Measurements from ENCODE around the gene SF3B4.
A peak's percentile ranks its signal among the peaks of the same experiment; 100 is the strongest.
"Not testable (repeated sequence)": the region's sequence is repeated elsewhere in the genome, so short reads cannot be mapped to it uniquely, and the experiment has no call there.

The SF3B4 gene

GRCh38 chr1:149886396-149887195 lies 41.0 kb downstream of the SF3B4 start:
- peak; percentile 97 to 98 for DNase-seq

GRCh38 chr1:149886121-149886395 lies 41.5 kb downstream of the SF3B4 start:
- not testable (repeated sequence) for DNase-seq

DNA sequence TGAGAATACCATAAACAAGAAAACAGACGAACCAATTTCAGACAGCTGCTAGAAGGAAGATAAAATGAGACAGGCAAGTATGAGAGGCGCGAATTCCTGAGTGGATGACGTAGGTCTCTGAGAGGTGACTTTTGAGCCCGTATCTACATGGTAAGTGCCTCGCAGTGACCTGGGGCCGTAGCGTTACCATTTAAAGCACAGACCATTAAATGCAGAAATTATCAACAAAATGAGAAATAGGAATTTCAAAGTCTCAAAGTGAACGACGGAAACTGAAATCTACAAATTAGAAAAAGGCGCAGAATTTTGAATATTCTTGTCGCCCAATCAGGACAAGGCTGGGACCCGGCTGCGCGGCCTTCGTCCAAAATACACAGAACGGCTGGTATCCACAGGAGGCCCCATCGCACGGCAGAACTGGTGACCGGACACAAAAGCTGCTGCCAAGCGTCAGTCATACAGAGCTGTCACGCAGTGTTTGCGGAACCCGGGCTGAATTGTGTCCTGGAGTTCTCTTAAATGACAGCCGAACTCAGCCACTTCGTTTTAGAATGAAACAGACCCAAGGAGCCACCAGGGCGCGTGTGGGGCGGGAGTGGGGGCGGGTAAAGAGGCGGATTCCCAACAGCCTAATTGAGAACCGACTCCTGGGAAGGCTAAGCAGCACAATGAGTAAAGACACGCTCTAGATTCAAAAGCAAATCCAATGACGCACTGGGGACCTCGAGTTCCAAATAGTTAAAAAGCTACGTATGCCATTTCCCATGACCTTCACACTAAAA lies 42.1 kb downstream of the SF3B4 start:
- peak; percentile 68 to 71 for DNase-seq

- DNase-seq, result peak; percentile 25 to 31
These were observed 42.9 kb downstream of the SF3B4 start for GRCh38 chr1:149884433-149885338.

- no peak for DNase-seq
These were observed 43.9 kb downstream of the SF3B4 start for GRCh38 chr1:149883598-149884247.

GRCh38 chr1:149881876-149882275 lies 45.7 kb downstream of the SF3B4 start:
- no peak for DNase-seq

DNA sequence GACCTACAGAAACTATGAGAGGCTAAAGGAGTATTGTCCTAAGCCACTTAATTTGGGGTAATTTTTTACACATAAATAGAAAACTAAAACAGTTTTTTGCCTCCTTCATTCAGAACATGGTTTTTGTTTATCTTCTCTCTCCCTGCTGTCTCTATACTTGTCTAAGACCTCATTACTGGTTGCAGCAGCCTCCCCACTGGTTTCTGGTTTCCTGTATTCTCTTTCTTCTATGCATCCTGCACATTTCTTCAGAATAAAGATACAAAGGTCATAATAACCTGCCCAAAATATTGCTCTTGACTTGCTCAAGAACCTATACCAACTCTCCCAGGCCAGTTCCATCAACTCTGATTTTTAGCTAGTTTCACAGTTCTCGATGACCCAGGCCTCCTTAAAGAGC lies 48.0 kb downstream of the SF3B4 start:
- DNase-seq, result peak; percentile 12 to 41

GRCh38 chr1:149877211-149877946 lies 50.2 kb downstream of the SF3B4 start:
- no peak for DNase-seq
